Fibroblast of skin of left quadriceps (primary cell): Measurements from ENCODE around the gene MNDA.
"Not testable (repeated sequence)": the region's sequence is repeated elsewhere in the genome, so short reads cannot be mapped to it uniquely, and the experiment has no call there.

Experiments used
- DNase-seq, 2 experiments: peaks; one replicate each; pipeline ENCODE4 v3.0.0-alpha.2; 2013; ENCODE audit warnings: low read depth in 2 of 2

The MNDA gene

GRCh38 chr1:158838660-158839059 lies 7.5 kb downstream of the MNDA start:
- DNase-seq, result no peak

DNA sequence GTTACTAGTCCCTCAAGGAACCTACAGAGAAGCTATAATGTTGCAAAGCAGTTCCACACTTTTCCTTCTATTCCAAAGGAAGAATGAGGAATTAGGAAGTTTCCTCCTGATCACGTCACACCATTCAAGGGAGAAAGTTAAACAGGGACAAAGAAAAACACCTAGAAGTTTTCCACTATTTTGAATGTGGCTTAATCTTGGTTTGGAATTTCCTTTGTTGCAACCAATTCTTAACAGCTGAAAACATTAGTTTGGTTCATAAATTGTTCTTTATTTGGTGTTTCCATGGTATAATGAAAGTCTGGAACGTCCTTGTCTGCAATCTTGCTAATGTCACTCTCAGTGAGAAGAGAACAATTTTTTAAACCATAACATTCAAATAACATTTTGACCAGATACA lies 8.4 kb downstream of the MNDA start:
- no peak for DNase-seq

- no peak for DNase-seq
These were observed 9.1 kb downstream of the MNDA start for GRCh38 chr1:158840236-158840635.

DNA sequence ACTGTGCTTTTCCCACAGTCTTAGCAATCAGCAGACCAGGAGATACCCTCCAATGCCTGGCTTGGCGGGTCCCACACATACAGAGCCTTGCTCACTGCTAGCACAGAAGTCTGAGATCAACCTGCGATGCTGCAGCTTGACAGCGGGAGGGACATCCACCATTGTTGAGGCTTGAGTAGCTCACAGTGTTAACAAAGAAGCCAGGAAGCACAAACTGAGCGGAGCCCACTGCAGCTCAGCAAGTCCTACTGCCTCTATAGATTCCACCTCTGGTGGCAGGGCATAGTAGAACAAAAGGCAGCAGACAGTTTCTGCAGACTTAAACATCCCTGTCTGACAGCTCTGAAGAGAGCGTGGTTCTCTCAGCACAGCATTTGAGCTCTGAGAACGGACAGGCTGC lies 33.4 kb downstream of the MNDA start:
- no peak for DNase-seq

DNA sequence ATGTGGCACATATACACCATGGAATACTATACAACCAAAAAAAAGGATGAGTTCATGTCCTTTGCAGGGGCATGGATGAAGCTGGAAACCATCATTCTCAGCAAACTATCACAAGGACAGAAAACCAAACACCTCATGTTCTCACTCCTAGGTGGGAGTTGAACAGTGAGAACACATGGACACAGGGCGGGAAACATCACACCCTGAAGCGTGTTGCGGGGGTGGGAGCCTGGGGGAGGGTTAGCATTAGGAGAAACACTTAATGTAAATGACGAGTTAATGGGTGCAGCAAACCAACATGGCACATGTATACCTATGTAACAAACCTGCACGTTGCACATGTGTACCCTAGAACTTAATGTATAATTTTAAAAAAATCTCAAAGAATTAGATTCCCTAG lies 39.3 kb downstream of the MNDA start:
- not testable (repeated sequence) for DNase-seq

- no peak for DNase-seq
These were observed 42.0 kb downstream of the MNDA start for GRCh38 chr1:158873141-158873540.

- DNase-seq, result no peak
These were observed 62.5 kb downstream of the MNDA start for GRCh38 chr1:158893654-158894053.

DNA sequence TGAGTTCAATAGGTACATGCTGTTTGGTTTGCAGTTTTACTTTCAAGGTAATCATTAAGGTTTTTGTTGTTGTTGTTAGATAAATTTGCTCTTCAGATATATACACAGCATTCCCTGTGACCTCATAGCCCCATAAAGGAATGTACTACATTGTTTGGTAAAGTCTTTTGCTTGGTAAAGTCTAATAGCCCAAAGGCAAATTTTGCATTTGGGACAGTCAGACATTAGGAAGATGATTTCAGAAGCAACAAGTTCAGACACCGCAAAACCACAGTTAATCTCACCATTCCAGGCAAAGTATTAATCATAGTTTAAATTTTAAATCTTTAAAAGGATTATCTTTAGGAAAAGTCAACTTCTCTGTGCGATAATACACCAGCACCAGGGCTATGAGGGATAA lies 67.6 kb downstream of the MNDA start:
- no peak for DNase-seq
